Muscle layer of colon (tissue), 2 donors: ENCODE data around the gene BNIP5.

Experiments used
- H3K27ac ChIP-seq: one replicate; pipeline ENCODE4 v1.7.0; 2013; ENCODE audit warnings: low read depth, mild to moderate bottlenecking, low read length, moderate library complexity
- H3K27me3 ChIP-seq, 2 donors: one replicate each; pipeline ENCODE4 v1.7.0; 2013; ENCODE audit warnings: low read length in 2 of 2, mild to moderate bottlenecking in 2 of 2; ENCODE audit not compliant: insufficient read depth in 2 of 2, control insufficient read depth in 1 of 2
- H3K36me3 ChIP-seq: one replicate; pipeline ENCODE4 v1.7.0; 2013; ENCODE audit warnings: mild to moderate bottlenecking, low read length; ENCODE audit not compliant: insufficient read depth
- H3K4me1 ChIP-seq: one replicate; pipeline ENCODE4 v1.7.0; 2013; ENCODE audit warnings: mild to moderate bottlenecking, low read length; ENCODE audit not compliant: insufficient read depth
- H3K4me3 ChIP-seq, 2 donors: one replicate each; pipeline ENCODE4 v1.7.0; 2013; ENCODE audit warnings: low read length in 2 of 2, low read depth in 1 of 2, mild to moderate bottlenecking in 1 of 2, moderate library complexity in 1 of 2
- H3K9ac ChIP-seq: one replicate; pipeline ENCODE4 v1.7.0; 2013; ENCODE audit warnings: low read length
- H3K9me3 ChIP-seq: one replicate; pipeline ENCODE4 v1.7.0; 2013; ENCODE audit warnings: mild to moderate bottlenecking, low read length
- donor health status: abdominal sarcoma.
- donor health status: Adenocarcinoma of cecum.

Gene BNIP5

GRCh38 chr6:36284359-36284758, 52.3 kb downstream of the BNIP5 start:
- Histone ChIP-seq H3K4me3 (no peak overlapping the region), H3K36me3 (no peaks in the 10 kb centered on the region), H3K27me3 (peaks cover 5 to 7% of the 10 kb centered on the region in 2 donors), H3K9me3 (no peaks in the 10 kb centered on the region), H3K4me1 (no peaks in the 10 kb centered on the region), H3K27ac (no peak overlapping the region), H3K9ac (no peak overlapping the region)

GRCh38 chr6:36283608-36284007, 53.1 kb downstream of the BNIP5 start:
- H3K27me3 ChIP-seq, result peaks cover 5 to 7% of the 10 kb centered on the region in 2 donors
- no peaks in the 10 kb centered on the region for H3K9me3 ChIP-seq
- H3K36me3 ChIP-seq, result no peaks in the 10 kb centered on the region
- no peaks in the 10 kb centered on the region for H3K4me1 ChIP-seq
- H3K9ac ChIP-seq, result no peak overlapping the region
- H3K4me3 ChIP-seq, result no peak overlapping the region
- no peak overlapping the region for H3K27ac ChIP-seq

- Histone ChIP-seq H3K27me3 (peaks cover 5 to 6% of the 10 kb centered on the region in 2 donors), H3K36me3 (no peaks in the 10 kb centered on the region), H3K4me3 (no peak overlapping the region), H3K9ac (no peak overlapping the region), H3K9me3 (no peaks in the 10 kb centered on the region), H3K27ac (no peak overlapping the region), H3K4me1 (no peaks in the 10 kb centered on the region)
Observed at GRCh38 chr6:36280983-36281382, 55.7 kb downstream of the BNIP5 start.

- H3K9ac ChIP-seq, result no peak overlapping the region
- no peak overlapping the region for H3K27ac ChIP-seq
Observed at GRCh38 chr6:36280467-36280866, 56.2 kb downstream of the BNIP5 start.

GRCh38 chr6:36277946-36278470, 58.7 kb downstream of the BNIP5 start:
- H3K9me3 ChIP-seq, result no peaks in the 10 kb centered on the region
- no peaks in the 10 kb centered on the region for H3K36me3 ChIP-seq
- H3K4me3 ChIP-seq, result no peak overlapping the region
- no peaks in the 10 kb centered on the region for H3K27me3 ChIP-seq
- H3K27ac ChIP-seq, result no peak overlapping the region
- no peaks in the 10 kb centered on the region for H3K4me1 ChIP-seq
- no peak overlapping the region for H3K9ac ChIP-seq

More at GRCh38 chr6:36280467-36280866, 56.2 kb downstream of the BNIP5 start:
- Histone ChIP-seq H3K4me1 (no peaks in the 10 kb centered on the region), H3K27me3 (peaks cover under 1 to 5% of the 10 kb centered on the region in 2 donors), H3K9me3 (no peaks in the 10 kb centered on the region), H3K36me3 (no peaks in the 10 kb centered on the region), H3K4me3 (no peak overlapping the region)

- H3K4me3 ChIP-seq, result no peak overlapping the region
- no peaks in the 10 kb centered on the region for H3K36me3 ChIP-seq
- no peak overlapping the region for H3K27ac ChIP-seq
- H3K4me1 ChIP-seq, result no peaks in the 10 kb centered on the region
- H3K27me3 ChIP-seq, result no peaks in the 10 kb centered on the region
- no peak overlapping the region for H3K9ac ChIP-seq
- no peaks in the 10 kb centered on the region for H3K9me3 ChIP-seq
Observed at GRCh38 chr6:36276581-36277536, 59.8 kb downstream of the BNIP5 start.

DNA sequence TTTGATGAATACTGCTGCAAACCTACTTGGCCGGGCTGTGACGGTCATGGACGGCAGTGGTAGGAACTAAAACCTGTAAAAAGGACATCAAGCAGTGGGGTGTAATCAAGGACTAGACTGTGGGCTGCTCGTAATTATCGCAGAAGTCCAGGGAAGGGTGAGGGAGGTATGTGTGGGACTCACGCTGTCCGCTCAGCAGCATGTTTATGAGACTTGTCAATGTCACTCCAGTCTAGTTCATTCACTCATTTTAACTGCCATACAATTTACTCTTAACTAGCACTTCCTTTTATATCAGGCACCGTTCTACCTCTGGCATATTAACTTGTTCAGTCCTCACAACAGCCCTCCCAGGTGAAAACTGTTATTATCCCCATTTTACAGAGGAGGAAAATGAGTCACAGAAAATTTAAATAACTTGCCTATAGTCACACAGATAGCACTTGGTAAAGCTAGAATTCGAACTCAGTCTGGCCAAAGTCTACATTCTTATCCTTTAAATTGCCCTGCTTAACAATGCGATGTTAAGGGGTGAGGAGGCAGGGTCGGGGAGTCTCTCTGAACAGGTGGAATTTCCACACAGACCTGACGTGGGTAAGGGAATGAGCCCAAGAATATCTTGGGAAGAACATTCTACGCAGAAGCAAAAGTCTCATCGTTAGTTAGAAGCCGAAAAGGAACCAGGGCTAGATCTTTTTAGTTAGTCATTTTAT, 62.7 kb downstream of the BNIP5 start:
- H3K27me3 ChIP-seq, result peaks cover 0 to 9% of the 10 kb centered on the region in 2 donors
- no peaks in the 10 kb centered on the region for H3K9me3 ChIP-seq
- no peaks in the 10 kb centered on the region for H3K36me3 ChIP-seq
- no peak overlapping the region for H3K27ac ChIP-seq
- no peak overlapping the region for H3K9ac ChIP-seq
- no peaks in the 10 kb centered on the region for H3K4me1 ChIP-seq
- no peak overlapping the region for H3K4me3 ChIP-seq

GRCh38 chr6:36273067-36273466, 63.6 kb downstream of the BNIP5 start:
- H3K27me3 ChIP-seq, result peaks cover 0 to 9% of the 10 kb centered on the region in 2 donors
- no peaks in the 10 kb centered on the region for H3K9me3 ChIP-seq
- no peaks in the 10 kb centered on the region for H3K4me1 ChIP-seq
- H3K27ac ChIP-seq, result no peak overlapping the region
- H3K9ac ChIP-seq, result no peak overlapping the region
- no peak overlapping the region for H3K4me3 ChIP-seq
- H3K36me3 ChIP-seq, result no peaks in the 10 kb centered on the region

- H3K9ac ChIP-seq, result no peak overlapping the region
- no peaks in the 10 kb centered on the region for H3K9me3 ChIP-seq
- no peaks in the 10 kb centered on the region for H3K4me1 ChIP-seq
- no peak overlapping the region for H3K27ac ChIP-seq
- no peaks in the 10 kb centered on the region for H3K36me3 ChIP-seq
- H3K27me3 ChIP-seq, result peaks cover 0 to 9% of the 10 kb centered on the region in 2 donors
- no peak overlapping the region for H3K4me3 ChIP-seq
Observed at GRCh38 chr6:36272234-36272633, 64.5 kb downstream of the BNIP5 start.

GRCh38 chr6:36269834-36270705, 66.6 kb downstream of the BNIP5 start, which contains the start of gene PNPLA1:
Gene PNPLA1 (plus strand): TSS chr6:36270060. CDS start chr6:36270460, 400 bp downstream.
- peaks cover 8% of the 10 kb centered on the region for H3K9me3 ChIP-seq
- peaks cover 0 to 9% of the 10 kb centered on the region in 2 donors for H3K27me3 ChIP-seq
- H3K27ac ChIP-seq, result no peak within 1 kb of the TSS
- no peaks in the 10 kb centered on the region for H3K36me3 ChIP-seq
- H3K4me3 ChIP-seq, result no peak within 1 kb of the TSS
- no peaks in the 10 kb centered on the region for H3K4me1 ChIP-seq
- H3K9ac ChIP-seq, result no peak within 1 kb of the TSS
